Trophoblast cell (in vitro differentiated cells and primary cell): ENCODE data around the gene MAP3K4.

ENCODE experiments used
- DNase-seq, 2 donors: peaks; one replicate each; pipeline ENCODE4 v3.0.0-alpha.2; 2016
- H2AFZ ChIP-seq: 2 replicates; pipeline ENCODE4 v1.6.1; 2013; ENCODE audit warnings: low read length, moderate library complexity, mild to moderate bottlenecking; ENCODE audit not compliant: insufficient read depth, poor library complexity
- H2AK5ac ChIP-seq: 2 replicates; pipeline ENCODE4 v1.6.1; 2013; ENCODE audit warnings: mild to moderate bottlenecking, low read length
- H2BK120ac ChIP-seq: 2 replicates; pipeline ENCODE4 v1.6.1; 2013; ENCODE audit warnings: low read length, mild to moderate bottlenecking, moderate library complexity; ENCODE audit not compliant: insufficient read depth, poor library complexity
- H2BK12ac ChIP-seq: 2 replicates; pipeline ENCODE4 v1.6.1; 2013; ENCODE audit warnings: mild to moderate bottlenecking, low read length, moderate library complexity
- H2BK5ac ChIP-seq: 2 replicates; pipeline ENCODE4 v1.6.1; 2013; ENCODE audit warnings: low read length, low read depth, moderate library complexity, mild to moderate bottlenecking; ENCODE audit not compliant: poor library complexity
- H3K14ac ChIP-seq: 2 replicates; pipeline ENCODE4 v1.6.1; 2013; ENCODE audit warnings: mild to moderate bottlenecking, low read length
- H3K18ac ChIP-seq: 2 replicates; pipeline ENCODE4 v1.6.1; 2013; ENCODE audit warnings: mild to moderate bottlenecking, low read length
- H3K23ac ChIP-seq: 2 replicates; pipeline ENCODE4 v1.6.1; 2013; ENCODE audit warnings: low read length
- H3K27ac ChIP-seq: 2 replicates; pipeline ENCODE4 v1.5.1; 2013; ENCODE audit warnings: low read depth, mild to moderate bottlenecking, inconsistent platforms, low read length, moderate library complexity
- H3K27me3 ChIP-seq: 2 replicates; pipeline ENCODE4 v1.6.1; 2013; ENCODE audit warnings: inconsistent platforms, mild to moderate bottlenecking, low read length, moderate library complexity; ENCODE audit not compliant: insufficient read depth
- H3K36me3 ChIP-seq, 2 experiments: 1 replicate in 1 of 2; 2 replicates in 1 of 2; pipeline ENCODE4 v1.6.1; 2013; ENCODE audit warnings: low read length in 2 of 2, mild to moderate bottlenecking in 2 of 2, moderate library complexity in 1 of 2; ENCODE audit not compliant: insufficient read depth in 2 of 2, control insufficient read depth in 1 of 2
- H3K4ac ChIP-seq: 2 replicates; pipeline ENCODE4 v1.6.1; 2013; ENCODE audit warnings: low read depth, mild to moderate bottlenecking, low read length, moderate library complexity
- H3K4me1 ChIP-seq, 2 experiments: 1 replicate in 1 of 2; 2 replicates in 1 of 2; pipeline ENCODE4 v1.6.1; 2013; ENCODE audit warnings: low read length in 2 of 2, mild to moderate bottlenecking in 2 of 2, moderate library complexity in 1 of 2; ENCODE audit not compliant: insufficient read depth in 2 of 2, control insufficient read depth in 1 of 2
- H3K4me2 ChIP-seq: 2 replicates; pipeline ENCODE4 v1.6.1; 2013; ENCODE audit warnings: inconsistent platforms, mild to moderate bottlenecking, low read length, moderate library complexity
- H3K4me3 ChIP-seq: 2 replicates; pipeline ENCODE4 v1.5.1; 2013; ENCODE audit warnings: mild to moderate bottlenecking, low read depth, low read length, inconsistent platforms
- H3K79me1 ChIP-seq: one replicate; pipeline ENCODE4 v1.6.1; 2013; ENCODE audit warnings: low read length
- H3K79me2 ChIP-seq: 2 replicates; pipeline ENCODE4 v1.6.1; 2013; ENCODE audit warnings: low read length, mild to moderate bottlenecking; ENCODE audit not compliant: control insufficient read depth, insufficient read depth, poor library complexity
- H3K9ac ChIP-seq: 2 replicates; pipeline ENCODE4 v1.6.1; 2013; ENCODE audit warnings: mild to moderate bottlenecking, low read length
- H3K9me3 ChIP-seq: 2 replicates; pipeline ENCODE4 v1.6.1; 2013; ENCODE audit warnings: low read depth, mild to moderate bottlenecking, control low read depth, inconsistent platforms, low read length; ENCODE audit not compliant: insufficient read depth
- H4K12ac ChIP-seq: 2 replicates; pipeline ENCODE4 v1.6.1; 2013; ENCODE audit warnings: low read depth, mild to moderate bottlenecking, low read length, moderate library complexity
- H4K8ac ChIP-seq: 2 replicates; pipeline ENCODE4 v1.6.1; 2013; ENCODE audit warnings: low read depth, mild to moderate bottlenecking, low read length, moderate library complexity
- H4K91ac ChIP-seq: one replicate; pipeline ENCODE4 v1.6.1; 2013; ENCODE audit warnings: low read depth, mild to moderate bottlenecking, low read length, moderate library complexity
- WGBS: extraction: QIAGEN DNeasy Blood & Tissue Kit; methylation state at CpG from one replicate; pipeline ENCODE4 v1.1.7; 2013; ENCODE audit warnings: missing lambda C conversion rate; ENCODE audit not compliant: insufficient read length, insufficient coverage; ENCODE audit errors: extremely low coverage; 5-methylcytosine and 5-hydroxymethylcytosine counted together

Gene MAP3K4

DNA sequence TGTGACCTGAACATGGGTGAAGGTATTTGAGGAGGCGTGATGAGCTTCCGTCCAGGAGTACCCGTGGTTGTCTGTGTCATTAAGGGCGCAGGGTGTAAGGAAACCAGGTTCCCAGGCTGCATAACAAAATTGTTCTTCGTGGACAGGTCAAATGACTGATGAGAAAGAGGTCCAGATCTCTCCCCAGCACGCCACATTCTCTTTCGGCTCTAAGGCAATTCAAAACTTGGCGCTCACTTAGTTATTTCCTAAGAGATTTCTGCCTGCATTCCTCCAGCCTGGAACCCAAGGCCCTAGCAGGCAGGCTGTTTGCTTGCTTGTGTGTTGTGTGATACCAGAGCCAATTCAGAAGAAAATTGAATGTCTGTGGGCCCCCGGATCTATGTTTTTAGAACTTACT, 142.4 kb downstream of the MAP3K4 start:
- WGBS, result no CpG with 5 or more reads among the region's 9 CpGs

DNA sequence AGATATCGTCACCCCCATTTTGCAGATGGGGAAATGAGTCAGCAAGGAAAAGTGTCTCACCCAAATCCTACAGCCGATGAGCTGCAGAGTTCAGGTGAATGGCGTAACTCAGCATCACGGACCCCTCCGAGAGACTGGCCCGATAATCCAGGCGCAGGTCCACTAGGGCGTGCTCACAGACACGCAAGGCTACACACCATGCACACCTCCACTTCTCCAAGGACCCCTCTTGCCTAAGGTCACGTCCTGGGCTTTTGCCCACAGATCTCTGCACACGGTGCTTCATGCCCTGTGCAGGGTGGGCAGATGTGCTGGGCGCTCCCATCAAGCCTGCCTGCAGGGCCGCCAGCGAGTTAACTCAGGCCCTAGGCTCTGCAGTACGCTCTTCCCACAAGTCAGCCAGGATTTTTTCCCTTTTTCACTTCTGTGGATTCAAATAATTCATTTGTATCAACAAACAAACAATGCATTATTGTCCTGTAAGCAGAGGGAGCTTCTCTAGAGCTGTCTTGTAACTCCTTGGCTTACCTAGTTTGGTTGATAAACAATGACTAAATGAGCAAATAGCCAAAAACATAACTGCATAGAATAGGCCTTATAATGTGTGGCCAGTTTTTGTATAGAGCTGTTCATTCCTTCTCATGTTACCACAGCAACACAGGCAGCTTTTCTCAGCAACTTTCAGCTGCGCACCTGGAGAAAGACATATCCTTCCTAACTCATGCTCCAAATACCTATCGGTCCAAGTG, 143.2 kb downstream of the MAP3K4 start:
- Histone ChIP-seq H4K91ac (no peak overlapping the region), H2BK120ac (no peak overlapping the region), H3K27ac (no peak overlapping the region), H2BK12ac (no peak overlapping the region), H3K4me3 (no peak overlapping the region), H3K27me3 (no peaks in the 10 kb centered on the region), H4K8ac (no peak overlapping the region), H3K18ac (no peak overlapping the region), H3K4me2 (no peak overlapping the region), H3K9ac (peak overlapping the region; percentile 3), H4K12ac (no peak overlapping the region), H2AFZ (no peak overlapping the region), H2AK5ac (no peak overlapping the region), H3K4me1 (peaks cover 0 to 3% of the 10 kb centered on the region in 2 experiments), H3K4ac (no peak overlapping the region), H3K9me3 (no peaks in the 10 kb centered on the region), H3K36me3 (peaks cover 40 to 52% of the 10 kb centered on the region in 2 experiments), H3K79me1 (no peaks in the 10 kb centered on the region), H3K14ac (no peak overlapping the region), H3K79me2 (no peaks in the 10 kb centered on the region), H3K23ac (no peak overlapping the region), H2BK5ac (no peak overlapping the region)
- DNase-seq, result no peak
- WGBS, result no CpG with 5 or more reads among the region's 17 CpGs

More for the DNA sequence above, 142.4 kb downstream of the MAP3K4 start:
- no peak overlapping the region for H3K4ac ChIP-seq
- no peak overlapping the region for H4K8ac ChIP-seq
- no peak overlapping the region for H2AK5ac ChIP-seq
- no peak overlapping the region for H2BK5ac ChIP-seq
- H3K79me1 ChIP-seq, result no peaks in the 10 kb centered on the region
- H3K4me2 ChIP-seq, result no peak overlapping the region
- no peak overlapping the region for H3K18ac ChIP-seq
- H3K79me2 ChIP-seq, result no peaks in the 10 kb centered on the region
- no peak overlapping the region for H2AFZ ChIP-seq
- DNase-seq, result no peak
- no peak overlapping the region for H3K4me3 ChIP-seq
- peaks cover 0 to 3% of the 10 kb centered on the region in 2 experiments for H3K4me1 ChIP-seq
- H3K9me3 ChIP-seq, result no peaks in the 10 kb centered on the region
- H3K27me3 ChIP-seq, result no peaks in the 10 kb centered on the region
- no peak overlapping the region for H4K12ac ChIP-seq
- H3K27ac ChIP-seq, result no peak overlapping the region
- no peak overlapping the region for H3K23ac ChIP-seq
- H3K36me3 ChIP-seq, result peaks cover 34 to 49% of the 10 kb centered on the region in 2 experiments
- H2BK120ac ChIP-seq, result no peak overlapping the region
- no peak overlapping the region for H3K9ac ChIP-seq
- no peak overlapping the region for H2BK12ac ChIP-seq
- H3K14ac ChIP-seq, result no peak overlapping the region
- no peak overlapping the region for H4K91ac ChIP-seq

DNA sequence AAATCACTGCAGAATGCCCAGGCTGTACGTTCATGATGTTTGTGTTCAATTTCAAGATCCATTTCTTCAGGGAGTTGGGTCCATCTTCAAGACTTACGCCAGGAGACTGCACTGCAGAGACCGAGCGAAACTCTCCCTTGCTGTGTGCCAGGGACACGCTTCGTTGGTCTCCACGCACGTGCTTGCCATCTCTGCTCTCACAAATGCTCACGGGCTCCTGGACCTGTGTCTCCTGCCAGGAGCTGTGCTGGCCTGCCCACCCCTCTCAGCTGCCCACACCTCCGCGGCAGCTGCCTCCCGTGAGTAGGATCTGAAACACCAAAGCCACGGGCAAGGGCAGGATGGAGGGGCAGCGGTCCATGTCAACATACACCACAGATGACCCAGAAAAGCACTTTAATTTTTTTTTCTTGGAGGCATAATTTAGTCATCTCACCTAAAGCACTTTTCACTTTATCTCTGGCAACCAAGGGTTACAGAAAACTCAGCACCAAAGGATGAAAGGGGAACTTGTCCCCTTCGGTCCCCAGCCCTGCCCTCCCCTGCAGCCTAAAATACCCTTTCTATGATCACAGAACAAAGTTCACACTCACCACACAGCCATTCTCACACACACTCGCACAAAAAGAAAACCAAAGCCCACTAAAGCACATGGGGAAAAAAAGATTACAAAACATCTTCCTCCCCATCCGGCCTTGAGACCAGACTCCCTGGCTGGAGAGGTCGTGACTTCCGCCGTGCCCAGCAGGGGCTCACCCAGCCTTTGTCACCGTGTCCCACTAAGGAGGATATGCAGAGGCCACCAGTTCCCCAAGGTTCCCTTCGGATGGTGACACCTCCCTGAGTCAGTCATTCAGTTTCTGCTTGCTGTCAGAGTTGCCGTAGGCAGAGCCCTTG, 144.4 kb downstream of the MAP3K4 start:
- no peak overlapping the region for H3K14ac ChIP-seq
- no peak overlapping the region for H3K23ac ChIP-seq
- H3K27ac ChIP-seq, result no peak overlapping the region
- H2AK5ac ChIP-seq, result no peak overlapping the region
- H3K79me1 ChIP-seq, result no peaks in the 10 kb centered on the region
- no peak overlapping the region for H2AFZ ChIP-seq
- no peak overlapping the region for H3K4ac ChIP-seq
- no peak overlapping the region for H4K12ac ChIP-seq
- no peak overlapping the region for H2BK120ac ChIP-seq
- peaks cover 48 to 59% of the 10 kb centered on the region in 2 experiments for H3K36me3 ChIP-seq
- H2BK5ac ChIP-seq, result no peak overlapping the region
- H3K4me3 ChIP-seq, result no peak overlapping the region
- H3K9ac ChIP-seq, result no peak overlapping the region
- H3K18ac ChIP-seq, result no peak overlapping the region
- no peak overlapping the region for H4K8ac ChIP-seq
- no peaks in the 10 kb centered on the region for H3K9me3 ChIP-seq
- no peak overlapping the region for H4K91ac ChIP-seq
- H3K79me2 ChIP-seq, result no peaks in the 10 kb centered on the region
- no peak overlapping the region for H2BK12ac ChIP-seq
- no peaks in the 10 kb centered on the region for H3K27me3 ChIP-seq
- no CpG with 5 or more reads among the region's 23 CpGs for WGBS
- no peak overlapping the region for H3K4me2 ChIP-seq
- no peaks in the 10 kb centered on the region for H3K4me1 ChIP-seq
- DNase-seq, result no peak

DNA sequence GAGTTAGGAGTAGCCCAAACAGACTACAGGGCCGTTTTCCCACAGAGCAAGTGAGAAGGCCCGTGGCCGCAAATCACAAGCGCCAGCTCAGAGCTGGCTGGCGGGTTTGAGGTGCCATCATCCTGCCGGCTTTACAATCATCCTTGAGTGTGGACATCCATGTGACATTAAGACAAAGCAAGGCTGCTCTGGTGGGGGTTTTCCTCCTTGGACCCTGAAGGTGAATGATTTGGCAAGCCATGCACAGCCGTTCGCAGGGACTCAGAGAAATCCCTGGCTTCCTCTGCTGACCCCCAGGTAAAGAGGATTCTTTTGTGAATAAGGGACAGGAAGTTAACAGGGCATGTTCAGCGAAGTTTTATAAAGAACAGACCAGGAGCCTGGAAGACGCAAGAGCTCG, 145.1 kb downstream of the MAP3K4 start:
- Histone ChIP-seq H3K4ac (no peak overlapping the region), H3K23ac (no peak overlapping the region)
- WGBS, result no CpG with 5 or more reads among the region's 11 CpGs

More for the DNA sequence above, 145.1 kb downstream of the MAP3K4 start:
- Histone ChIP-seq H3K4me1 (no peaks in the 10 kb centered on the region), H3K14ac (no peak overlapping the region), H3K4me2 (no peak overlapping the region), H2AK5ac (no peak overlapping the region), H4K12ac (no peak overlapping the region), H3K79me1 (no peaks in the 10 kb centered on the region), H3K18ac (no peak overlapping the region), H3K4me3 (no peak overlapping the region), H3K9me3 (no peaks in the 10 kb centered on the region), H4K91ac (no peak overlapping the region), H2BK120ac (no peak overlapping the region), H3K27me3 (no peaks in the 10 kb centered on the region), H3K9ac (no peak overlapping the region), H3K27ac (no peak overlapping the region), H3K36me3 (peaks cover 48 to 62% of the 10 kb centered on the region in 2 experiments), H4K8ac (no peak overlapping the region), H2AFZ (no peak overlapping the region), H2BK5ac (no peak overlapping the region), H2BK12ac (no peak overlapping the region), H3K79me2 (no peaks in the 10 kb centered on the region)
- DNase-seq, result no peak
